D341Med (cell line): ENCODE results near the gene ADAMTS13.
"Not testable (repeated sequence)": the region's sequence is repeated elsewhere in the genome, so short reads cannot be mapped to it uniquely, and the experiment has no call there.

Experiments used
- DNase-seq: peaks from one replicate; pipeline ENCODE4 v3.0.0; 2012; ENCODE audit warnings: low spot score

The ADAMTS13 gene

DNA sequence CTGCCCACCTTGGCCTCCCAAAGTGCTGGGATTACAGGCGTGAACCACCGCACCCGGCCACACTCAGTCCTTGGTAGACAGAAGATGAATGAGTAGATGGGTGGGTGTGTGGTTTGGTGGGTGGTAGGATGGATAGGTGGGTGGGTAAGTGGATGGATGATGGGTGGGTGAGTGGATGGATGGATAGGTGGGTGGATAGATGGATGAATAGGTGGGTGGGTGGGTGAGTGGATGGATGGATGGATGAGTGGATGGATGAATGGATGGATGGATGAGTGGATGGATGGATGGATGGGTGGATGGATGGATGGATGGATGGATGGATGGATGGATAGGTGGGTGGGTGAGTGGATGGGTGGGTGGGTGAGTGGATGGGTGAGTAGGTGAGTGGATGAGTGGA is 29.9 kb upstream of the ADAMTS13 start:
- DNase-seq = not testable (repeated sequence)

DNA sequence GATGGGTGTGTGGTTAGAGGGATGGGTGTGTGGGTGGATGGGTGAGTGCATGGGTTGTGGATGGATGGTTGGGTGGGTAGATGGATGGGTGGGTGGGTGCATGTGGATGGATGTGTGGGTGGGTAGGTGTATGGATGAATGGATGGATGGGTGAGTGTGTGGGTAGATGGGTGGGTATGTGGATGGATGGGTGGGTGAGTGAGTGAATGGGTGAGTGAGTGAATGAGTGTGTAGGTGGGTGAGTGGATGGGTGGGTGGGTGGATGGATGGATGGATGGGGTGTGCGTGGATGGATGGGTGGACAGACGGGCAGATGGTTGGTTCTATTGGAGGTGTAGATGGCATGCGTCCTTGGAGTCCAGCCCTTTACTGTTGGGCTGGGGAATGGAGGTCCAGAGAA is 28.8 kb upstream of the ADAMTS13 start:
- DNase-seq = no peak

DNA sequence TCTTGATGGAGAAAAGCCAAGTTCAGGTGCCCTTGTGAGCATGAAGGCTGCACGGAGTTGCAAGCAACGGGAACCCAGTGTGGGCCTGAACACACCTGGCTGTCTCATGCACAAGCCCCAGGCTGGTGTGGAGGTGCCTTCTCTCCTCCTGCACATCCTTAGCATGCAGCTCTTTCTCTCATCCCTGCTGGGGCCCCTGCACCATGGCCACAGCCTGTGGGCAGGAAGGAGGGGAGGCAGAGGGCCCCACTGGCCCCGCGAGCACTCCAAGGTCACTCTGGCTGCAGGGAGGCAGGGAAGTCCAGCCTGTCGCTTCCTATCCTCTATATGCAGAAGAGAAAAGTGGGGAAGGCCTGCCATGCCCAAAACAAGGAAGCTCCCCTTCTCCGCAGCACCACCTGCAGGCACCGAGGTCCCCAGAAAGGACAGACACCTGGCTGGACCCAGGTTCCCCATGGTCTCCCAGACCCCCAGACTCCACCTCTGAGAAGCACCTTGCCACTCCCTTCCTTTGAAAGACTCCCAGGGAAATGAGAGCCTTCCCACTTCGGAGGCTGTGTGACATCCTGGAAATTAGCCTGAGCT is 27.4 kb upstream of the ADAMTS13 start:
- DNase-seq = no peak

- no peak for DNase-seq
Measured at GRCh38 chr9:133396952-133397351, 25.2 kb upstream of the ADAMTS13 start.

DNA sequence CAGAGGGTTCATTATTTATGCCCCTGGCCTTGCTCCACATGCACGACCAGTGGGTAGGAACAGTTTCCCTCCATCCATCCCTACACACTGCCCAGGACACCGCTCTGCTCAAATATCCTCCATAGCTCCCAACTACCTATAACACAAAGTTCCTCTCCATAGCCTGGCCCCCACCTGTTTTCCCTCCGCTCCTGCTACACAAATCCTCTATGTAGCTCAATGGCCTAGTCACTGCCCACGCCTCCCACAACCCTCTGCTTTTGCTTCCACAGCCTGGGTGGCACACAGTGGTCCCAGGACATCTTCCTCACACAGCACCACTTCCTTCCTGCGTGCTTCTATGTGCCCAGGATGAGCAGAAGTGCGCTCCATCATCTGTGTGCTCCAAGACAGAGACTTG is 24.8 kb upstream of the ADAMTS13 start:
- DNase-seq = no peak

DNA sequence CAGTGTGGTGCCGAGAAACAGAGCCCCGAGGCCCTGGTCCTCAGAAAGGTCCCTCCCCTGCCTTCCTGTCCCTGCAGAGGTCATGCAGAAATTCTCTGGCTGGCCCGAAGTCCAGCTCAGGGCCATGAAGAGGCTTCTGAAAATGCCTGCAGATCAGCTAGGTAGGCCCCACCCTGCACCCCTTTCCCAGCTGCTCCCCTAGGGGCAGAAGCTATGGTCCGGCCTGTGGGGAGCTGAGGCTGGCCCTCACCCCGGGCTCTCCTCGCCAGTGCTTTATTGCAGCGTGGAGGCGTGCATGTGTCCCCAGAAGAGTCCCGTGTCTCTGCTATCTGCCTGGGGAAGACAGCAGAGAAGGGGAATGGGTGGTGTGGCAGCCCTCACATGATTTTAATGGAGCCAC is 24.3 kb upstream of the ADAMTS13 start:
- DNase-seq = no peak

DNA sequence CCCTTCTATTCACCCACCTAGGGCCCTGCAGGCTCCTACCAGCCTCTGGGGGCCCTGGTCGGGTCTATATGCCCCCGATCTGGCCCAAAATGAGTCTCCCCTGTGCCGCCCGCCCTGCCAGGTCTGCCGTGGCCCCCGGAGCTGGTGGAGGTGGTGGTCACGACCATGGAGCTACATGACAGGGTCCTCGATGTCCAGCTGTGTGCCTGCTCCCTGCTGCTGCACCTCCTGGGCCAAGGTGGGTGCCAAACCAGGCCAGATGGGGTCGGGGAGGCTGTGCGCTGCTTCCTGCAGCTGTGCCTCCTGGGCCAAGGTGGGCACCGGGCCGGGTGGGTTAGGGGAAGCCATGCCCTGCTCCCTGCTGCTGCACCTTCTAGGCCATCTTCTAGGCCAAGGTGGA is 21.9 kb upstream of the ADAMTS13 start:
- no peak for DNase-seq

- DNase-seq = no peak
Measured at GRCh38 chr9:133401588-133401987, 20.6 kb upstream of the ADAMTS13 start.

DNA sequence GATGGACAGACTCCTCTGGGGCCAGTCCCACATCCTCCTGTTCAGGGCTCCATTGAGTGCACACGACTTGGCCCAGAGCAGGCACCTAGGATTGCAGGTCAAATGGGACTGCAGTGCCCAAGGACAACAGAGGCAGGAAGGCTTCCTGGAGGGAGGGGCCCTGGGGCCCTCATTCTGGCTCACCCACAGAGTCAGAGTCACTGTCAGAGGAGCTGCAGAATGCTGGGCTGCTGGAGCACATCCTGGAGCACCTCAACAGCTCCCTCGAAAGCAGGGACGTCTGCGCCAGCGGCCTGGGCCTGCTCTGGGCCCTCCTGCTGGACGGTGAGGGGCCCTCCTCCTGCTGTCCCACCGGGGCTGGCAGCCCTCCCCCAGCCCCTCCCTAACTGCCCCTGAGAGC is 19.5 kb upstream of the ADAMTS13 start:
- no peak for DNase-seq

- DNase-seq = peak; percentile 70
Measured at GRCh38 chr9:133403766-133404453, 18.3 kb upstream of the ADAMTS13 start.

DNA sequence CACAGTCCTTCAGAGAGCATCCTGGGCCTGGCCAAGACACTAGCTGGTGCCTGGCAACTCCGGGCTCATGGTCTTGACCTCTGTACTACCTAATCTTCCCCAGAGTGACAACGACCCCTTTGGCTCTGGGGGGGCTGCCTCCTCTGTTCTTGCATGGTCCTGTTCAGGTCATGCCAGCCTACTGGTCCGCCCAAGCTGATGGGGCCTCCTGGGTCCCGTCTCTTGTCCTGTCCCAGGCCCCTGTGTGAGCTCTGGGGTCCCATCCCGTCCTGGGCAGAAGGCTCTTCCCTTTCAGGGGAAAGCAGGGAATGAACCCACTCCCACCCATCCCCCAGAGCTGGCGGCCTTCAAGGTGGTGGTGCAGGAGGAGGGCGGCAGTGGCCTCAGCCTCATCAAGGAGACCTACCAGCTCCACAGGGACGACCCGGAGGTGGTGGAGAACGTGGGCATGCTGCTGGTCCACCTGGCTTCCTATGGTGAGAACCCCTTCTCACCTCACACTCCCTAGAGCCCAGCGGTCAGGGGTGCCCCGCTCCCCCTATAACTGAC is 17.6 kb upstream of the ADAMTS13 start:
- DNase-seq = no peak

- no peak for DNase-seq
Measured at GRCh38 chr9:133405508-133406438, 16.4 kb upstream of the ADAMTS13 start.

- DNase-seq = peak; percentile 88
Measured at GRCh38 chr9:133406480-133407307, 15.5 kb upstream of the ADAMTS13 start.

DNA sequence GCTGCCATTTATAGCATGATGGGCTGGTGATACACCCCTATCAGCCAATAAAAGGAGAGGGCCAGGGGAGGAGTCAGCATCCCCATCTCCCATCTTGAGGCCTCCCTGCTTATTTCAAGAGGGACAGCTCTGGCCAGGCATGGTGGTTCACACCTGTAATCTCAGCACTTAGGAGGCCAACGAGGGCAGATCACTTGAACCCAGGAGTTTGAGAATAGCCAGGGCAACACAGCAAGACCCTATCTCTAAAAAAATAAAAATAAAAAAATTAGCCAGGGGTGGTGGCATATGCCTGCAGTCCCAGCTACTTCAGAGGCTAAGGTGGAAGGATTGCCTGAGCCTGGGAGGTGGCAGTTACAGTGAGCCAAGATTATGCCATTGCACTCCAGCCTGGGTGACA is 14.1 kb upstream of the ADAMTS13 start:
- DNase-seq = no peak

DNA sequence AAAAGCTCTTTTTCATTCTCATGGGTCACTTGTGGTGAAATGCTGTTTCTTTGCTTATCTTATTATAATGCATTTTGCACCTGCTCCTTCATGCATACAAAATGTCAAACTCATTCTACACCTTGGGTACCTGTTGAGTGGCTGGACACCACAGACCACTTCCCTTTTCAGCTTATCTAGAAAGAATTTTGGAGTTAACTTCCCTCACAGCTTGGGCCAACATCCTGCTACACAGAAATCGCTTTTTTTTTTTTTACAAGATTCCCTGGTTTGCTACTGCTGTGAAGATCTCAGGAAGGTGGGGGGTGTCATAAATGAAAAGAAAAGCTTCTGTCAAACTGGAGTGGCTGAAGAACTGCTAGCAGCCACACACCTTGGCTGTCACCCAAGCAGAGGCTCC is 7.0 kb upstream of the ADAMTS13 start:
- no peak for DNase-seq

DNA sequence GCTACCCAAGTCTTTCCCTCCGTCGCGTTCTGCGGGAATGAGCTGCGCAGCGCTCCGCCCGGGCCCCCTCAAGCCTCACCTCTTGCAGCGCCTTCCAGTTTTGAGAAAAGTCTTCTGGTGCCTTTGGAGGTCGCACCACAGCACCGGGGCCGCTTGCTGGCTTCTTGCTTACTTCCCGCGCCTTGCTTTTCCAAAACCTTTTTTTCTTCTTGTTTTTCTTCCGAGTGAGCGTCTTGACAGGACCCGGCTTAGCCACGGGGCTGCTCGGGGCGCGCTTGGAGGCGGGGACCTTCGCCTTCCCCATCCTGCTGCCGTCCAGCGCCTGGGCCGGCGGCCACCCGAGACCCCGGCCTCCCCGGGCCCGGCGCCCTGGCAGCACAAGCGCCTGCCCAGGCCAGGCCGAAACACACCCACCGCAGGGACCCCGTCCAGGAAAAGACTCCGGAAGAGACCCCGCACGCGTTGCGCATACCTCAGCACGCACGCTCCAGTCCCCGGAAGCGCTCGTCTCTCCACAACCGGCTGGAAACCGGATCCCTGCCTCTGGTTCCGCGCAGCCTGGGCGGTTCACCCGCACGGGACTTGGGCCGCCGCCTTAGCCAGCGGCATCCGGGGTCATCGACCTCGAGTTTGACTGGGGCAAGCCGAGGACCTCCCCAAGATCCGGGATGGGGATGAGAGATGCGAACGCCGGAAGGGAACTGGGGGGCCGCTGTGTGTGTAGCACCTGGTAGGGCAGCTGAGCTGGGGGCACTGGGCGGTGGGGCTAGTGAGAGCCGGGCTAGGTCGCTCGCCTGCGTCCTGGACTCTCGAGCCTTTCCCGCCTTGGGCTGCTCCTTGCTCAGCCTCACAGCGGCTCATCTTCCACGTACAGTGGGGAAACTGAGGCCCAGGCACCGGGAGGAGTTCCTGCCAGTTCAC is 4.4 kb upstream of the ADAMTS13 start, which contains the start of gene REXO4:
Gene REXO4, minus strand, starts transcription at position 470 of the 921 bp plus-strand sequence. Its CDS starts 166 bp downstream, at position 304.
- peak; percentile 90 for DNase-seq

DNA sequence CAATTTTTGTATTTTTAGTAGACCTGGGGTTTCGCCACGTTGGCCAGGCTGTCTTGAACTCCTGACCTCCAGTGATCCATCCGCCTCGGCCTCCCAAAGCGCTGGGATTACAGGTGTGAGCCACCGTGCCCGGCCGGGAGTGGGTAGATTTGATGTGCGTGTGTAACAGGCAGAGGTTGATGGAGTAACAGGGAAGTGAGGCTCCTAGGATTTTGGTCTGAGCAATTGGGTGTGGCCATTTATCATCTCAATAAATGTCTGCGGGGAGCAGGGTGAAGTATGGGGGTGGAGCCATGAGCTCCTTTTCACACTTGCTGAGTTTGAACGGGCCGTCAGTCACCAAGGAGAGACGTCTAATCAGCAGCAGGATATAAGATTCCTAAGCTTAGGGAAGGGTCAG is 3.2 kb upstream of the ADAMTS13 start:
- no peak for DNase-seq

- DNase-seq = no peak
Measured at GRCh38 chr9:133420392-133420827, 1.8 kb upstream of the ADAMTS13 start.

- no peak for DNase-seq
Measured at GRCh38 chr9:133423216-133423615, 1.0 kb downstream of the ADAMTS13 start.

DNA sequence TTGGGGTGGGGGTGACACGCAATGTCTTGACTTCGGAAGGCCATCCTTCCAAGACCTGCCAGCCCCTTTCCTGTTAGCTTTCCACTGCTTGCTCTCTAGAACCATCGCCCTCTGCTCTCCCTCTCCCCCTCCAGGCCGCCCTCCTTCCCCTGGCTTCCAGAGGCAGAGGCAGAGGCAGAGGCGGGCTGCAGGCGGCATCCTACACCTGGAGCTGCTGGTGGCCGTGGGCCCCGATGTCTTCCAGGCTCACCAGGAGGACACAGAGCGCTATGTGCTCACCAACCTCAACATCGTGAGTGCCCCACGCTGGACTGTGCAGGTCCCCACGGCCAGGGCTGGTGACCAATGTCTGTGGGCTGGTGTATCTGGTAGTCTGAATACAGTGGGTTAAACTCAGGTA is 2.0 kb downstream of the ADAMTS13 start:
- DNase-seq = no peak
